GM21717 (cell line): ENCODE results near the gene USP16.
"Not testable (repeated sequence)": the region's sequence is repeated elsewhere in the genome, so short reads cannot be mapped to it uniquely, and the experiment has no call there.

Experiments
- ATAC-seq: cut with Tn5 transposase; IDR thresholded peaks from one replicate; pipeline ENCODE4 v1.9.1; 2021; ENCODE audit warnings: mild to moderate bottlenecking, moderate library complexity; ENCODE audit not compliant: unreplicated experiment

USP16 gene

DNA sequence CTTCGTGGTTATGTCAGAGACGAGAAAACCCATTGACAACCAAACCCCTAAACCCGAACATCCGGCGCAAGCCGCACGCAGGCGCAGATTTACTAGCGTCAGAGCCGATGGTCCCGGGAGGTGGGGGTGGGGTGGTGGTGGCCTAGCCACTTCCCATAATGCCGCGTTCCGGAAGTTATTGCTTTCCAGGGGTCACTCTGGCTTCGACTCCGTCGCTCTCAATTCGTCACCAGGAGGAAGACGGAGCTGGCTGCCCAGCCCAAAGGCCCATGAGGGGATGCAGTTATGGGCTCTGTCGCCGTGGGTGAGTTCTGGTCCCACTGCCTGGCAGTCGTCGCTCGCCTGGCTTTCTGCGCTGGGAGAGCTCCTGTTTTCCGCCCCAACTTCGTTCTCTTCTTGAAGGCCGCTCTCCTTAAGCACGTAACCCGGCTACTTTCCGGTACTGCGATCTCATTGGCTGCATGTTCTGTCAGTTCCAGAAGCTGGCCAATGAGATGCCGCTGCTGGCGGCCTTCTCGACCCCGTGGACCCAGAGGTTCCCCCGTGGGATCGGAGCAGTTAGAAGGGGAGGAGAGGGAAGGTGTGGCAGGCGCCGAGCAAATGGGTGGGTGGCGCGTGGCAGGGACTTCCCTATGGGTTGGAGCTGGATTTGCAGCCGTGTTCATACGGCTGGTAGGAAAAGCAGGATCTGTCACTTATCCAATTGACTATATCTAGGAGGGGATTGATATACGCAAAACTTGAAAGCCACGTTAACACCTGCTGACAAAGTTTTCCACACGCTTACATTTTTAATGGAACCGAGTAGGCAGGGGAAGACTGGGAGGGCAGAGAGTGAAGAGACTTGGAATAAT, at the start of gene USP16:
USP16 (plus strand) TSS at position 195 of the 854 bp plus-strand sequence. CDS start 3,246 bp downstream, outside the sequence.
- ATAC-seq: peak; percentile 95

DNA sequence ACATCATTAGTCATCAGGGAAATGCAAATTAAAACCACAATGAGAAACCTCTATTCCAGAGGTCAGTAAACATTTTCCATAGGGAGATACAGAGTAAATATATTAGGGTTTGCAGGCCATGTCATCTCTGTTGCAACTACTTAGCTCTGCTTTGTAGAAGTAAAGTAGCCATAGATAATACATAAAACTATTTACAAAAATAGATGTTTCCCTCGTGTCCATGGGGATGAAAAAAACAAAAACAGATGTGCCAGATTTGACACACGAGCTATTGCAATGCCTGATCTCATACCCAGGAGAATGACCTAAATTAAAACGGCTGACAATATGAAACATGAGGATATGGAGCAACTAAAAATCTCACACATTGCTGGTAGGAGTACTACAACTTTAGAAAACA, 49.1 kb upstream of the USP16 start:
- ATAC-seq: no peak

DNA sequence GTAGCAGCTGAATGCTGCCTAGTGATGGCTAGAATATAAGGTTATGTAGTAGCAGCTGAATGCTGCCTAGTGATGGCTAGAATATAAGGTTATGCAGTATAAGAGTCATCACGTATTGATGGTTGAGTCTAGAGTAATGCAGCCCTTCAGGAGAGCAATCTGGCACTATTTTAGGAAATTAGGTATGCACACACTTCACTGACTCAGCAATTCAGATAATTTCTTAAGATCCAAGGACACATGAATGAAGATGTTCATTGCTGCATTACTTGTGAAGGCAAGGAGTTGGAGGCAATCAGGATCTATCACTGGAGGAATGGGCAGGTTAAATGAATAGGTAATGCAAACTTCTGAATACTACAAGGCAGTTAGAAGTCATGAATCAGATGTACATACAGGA, 45.4 kb upstream of the USP16 start:
- no peak for ATAC-seq

DNA sequence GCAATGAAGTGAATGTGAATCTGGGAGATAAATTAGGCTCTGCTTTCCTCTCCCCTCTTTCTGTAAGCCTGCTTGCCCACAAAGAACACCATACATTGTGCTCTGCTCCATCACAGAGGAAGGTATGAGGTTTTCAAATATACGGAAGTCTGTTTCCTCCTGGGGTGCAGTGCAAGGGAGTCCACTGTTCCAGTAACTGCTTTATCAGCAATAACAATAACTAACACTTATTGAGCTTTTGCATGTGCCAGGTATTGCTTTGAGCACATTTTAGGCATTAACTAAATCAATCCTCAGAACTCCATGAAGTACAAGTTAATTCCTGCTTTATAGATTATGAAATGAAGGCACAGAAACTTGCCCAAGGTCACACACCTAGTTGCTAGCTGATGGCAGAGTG, 41.8 kb upstream of the USP16 start:
- no peak for ATAC-seq

DNA sequence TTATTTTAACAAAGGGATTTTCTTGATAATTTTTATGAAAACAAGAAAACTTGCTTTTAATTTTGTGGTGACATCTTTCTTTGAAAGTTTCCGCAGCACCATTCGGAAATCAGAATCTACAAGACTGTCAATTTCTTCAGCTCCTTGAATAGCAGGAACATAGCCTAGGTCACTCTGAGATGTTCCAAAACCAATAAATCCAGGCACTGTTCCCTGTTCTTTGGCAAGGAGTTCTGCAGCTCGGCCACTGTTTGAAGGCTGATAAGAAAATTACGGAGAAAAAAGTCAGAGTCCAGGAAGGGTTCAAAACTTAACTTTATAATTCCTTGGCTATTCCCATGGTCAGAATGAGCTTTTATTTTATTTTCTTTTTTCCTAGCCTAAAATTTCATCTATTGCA, 37.8 kb upstream of the USP16 start:
- no peak for ATAC-seq

DNA sequence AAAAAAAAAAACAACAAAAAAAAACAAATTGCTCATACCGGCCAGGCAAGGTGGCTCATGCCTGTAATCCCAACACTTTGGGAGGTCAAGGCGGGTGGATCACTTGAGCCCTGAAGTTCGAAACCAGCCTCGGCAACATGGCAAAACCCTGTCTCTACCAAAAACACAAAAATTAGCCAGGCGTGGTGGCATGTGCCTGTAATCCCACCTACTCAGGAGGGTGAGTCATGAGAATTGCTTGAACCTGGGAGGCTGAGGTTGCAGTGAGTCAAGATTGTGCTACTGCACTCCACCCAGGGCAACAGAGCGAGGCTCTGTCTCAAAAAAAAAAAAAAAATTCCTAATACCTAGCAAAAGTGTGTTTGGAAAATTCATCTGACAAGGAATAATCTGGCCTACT, 36.3 kb upstream of the USP16 start:
- ATAC-seq: not testable (repeated sequence)

DNA sequence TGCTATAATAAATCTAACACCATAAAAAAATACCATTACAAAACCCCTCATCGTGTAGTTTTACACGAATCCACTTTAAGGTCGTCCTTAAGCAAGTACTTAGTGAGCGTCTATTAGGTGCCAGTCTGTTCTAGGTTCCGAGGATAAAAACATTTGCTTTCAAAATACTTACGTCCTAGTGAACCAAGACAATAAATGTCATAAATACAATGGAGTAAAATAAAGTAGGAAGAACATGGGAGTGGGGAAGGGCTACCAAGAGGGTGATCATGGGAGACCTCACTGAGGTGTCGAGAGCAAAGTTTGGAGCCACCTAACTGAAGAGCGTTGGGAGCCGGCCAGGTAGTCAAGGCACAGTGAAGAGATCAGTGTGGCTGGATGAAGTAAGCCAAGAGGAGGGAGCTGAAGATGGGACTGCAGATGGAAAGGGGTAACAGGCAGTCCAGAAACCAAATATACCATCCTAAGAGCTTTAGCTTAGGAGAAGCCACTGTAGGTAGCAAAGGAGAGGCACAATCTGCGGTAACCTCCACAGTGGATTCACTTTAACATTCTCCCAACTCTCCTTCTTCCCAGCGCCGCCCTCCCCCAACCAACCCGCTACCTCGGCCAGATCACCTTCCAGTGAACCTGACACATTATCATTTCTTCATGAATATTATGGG, 32.5 kb upstream of the USP16 start:
- peak; percentile 7 for ATAC-seq

DNA sequence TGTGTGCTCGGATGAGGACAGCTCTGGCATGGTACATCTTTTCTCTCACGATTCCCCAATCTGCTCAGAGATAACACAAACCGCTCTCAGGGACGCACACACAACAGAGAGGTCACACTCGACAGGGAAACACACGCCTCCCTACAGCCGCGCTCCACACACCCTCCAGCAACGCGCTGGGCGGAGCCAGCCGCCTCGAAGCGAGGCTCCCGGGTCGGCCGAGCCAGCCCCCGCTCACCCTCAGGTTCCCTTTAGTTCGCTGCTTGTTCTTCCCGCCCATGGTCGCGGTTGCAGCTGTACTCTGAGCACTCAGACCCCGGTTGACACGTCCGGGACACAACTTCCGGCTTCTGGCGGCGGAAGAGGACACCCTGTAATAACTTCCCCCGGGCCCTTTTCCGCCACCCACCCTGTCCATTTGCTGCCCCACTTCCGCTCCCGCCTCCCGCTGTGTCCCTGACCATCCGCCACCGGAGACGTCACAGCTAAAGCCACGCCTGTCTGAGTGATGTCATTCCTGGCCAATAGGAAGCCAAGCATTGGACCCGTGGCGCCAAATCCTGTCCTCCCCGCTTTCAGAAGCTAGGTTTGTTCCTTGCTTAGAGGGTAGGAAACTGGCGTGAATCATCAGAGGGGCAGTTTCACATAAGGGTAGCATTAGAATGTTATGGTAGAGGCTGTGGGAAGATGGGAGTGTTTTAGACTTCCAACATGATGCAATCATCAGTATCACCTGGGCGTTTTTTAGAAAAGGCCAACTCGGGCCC, 31.8 kb upstream of the USP16 start, which contains the start of gene LTN1:
LTN1 (minus strand) TSS at position 352 of the 767 bp plus-strand sequence; CDS start at position 280, 72 bp downstream.
- peak; percentile 98 for ATAC-seq

DNA sequence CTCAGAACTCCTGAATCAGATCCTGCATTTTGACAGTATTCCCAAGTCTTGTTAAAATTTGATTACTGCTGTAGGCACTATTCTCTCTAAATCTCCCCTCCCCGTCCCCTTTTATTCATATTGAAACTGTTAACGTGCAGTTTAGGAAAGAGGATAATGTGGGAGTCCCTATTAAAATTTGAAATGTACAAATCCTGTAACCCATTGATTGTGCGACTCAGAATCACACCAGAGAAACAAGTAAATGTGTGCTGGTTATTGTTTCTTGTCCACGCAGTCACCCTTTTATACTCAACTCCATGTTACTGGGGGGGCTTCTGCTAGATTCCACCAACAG, 31.2 kb upstream of the USP16 start:
- ATAC-seq: no peak

DNA sequence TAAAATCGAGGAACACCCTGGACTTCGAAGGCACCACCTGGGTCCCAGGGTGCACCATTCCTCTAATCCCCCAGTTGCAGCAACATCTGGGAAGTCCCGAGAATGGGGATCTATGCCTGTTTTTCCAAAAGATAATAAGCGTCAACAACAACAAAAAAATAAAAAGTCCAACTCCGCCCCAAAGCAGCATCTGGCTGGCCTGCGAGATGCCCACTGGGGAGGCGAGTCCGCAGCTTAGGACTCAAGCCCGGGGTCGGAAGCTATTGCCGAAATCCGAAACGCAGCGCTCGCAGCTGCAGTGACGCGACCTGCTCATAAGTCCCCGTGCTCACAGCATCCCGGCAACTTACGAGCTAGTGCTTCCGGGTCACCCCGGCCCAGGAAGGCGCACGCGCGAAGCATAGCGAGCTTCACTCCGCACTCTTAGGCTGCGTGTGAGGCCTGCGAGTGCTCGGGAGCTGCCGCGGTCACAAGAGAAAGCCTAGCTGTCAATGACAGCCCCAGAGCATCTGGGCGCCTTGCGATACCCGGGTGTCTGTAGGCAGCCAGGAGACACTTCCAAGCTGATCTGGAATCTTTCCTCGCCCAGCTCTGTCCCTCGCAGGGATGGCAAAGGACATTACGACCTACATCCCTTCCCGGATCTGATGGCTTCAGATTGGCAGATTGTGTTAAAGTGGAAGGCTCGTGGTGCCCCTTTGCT, 21.9 kb upstream of the USP16 start:
- peak; percentile 96 for ATAC-seq

DNA sequence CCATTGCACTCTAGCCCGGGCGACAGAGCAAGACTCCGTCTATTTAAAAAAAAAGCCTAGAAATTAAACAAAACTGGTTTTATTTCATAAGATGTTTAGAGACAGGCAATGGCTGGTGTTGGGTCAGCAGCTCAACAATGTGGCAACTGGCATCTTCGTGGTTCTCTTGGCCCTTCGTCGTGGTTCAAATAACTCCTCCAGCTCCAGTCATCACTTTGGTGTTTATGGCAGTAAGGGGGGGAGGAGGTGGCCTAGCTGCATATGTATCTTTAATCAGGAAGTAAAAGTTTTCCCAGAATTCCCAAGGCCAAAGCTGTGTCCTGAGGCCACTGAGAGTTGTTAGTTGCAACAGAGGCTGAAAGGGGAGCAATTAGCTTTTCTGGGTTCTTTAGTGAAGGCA, 18.8 kb upstream of the USP16 start:
- no peak for ATAC-seq

DNA sequence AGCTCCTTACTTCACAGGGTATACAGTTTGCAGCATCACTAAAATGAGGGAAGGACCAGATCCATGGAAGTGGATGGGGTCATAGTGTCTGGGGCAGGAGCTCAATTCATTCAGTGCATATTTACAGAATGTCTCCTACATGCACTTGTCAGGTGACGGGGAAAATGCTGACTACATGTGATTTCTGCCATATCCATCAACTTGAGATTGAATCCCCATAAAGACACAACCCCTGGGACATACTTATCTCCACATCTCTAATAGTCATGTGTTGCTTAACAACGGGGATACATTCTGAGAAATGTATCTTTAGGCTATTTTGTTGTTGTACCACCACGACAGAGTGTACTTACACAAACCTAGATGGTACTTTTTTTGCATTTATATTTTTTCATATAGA, 17.3 kb upstream of the USP16 start:
- no peak for ATAC-seq

DNA sequence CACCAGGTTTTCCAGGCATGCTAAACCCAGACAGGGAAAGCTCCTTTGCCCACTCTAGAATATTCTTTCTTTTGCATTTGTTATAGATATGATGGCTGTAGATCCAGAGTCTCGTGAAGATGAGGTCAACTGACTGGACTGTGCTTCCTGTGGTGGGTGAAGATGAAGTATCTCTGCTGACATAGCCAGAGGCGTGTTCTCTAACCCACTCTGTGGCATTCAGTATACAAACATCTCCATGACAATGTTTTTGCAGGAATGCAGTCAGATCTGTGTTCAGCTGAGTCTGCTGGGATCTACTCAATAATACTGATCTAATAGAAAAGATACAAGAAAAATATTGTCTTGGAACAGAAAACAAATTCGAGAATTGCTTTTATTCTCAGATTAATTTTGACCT, 16.7 kb upstream of the USP16 start:
- ATAC-seq: no peak

DNA sequence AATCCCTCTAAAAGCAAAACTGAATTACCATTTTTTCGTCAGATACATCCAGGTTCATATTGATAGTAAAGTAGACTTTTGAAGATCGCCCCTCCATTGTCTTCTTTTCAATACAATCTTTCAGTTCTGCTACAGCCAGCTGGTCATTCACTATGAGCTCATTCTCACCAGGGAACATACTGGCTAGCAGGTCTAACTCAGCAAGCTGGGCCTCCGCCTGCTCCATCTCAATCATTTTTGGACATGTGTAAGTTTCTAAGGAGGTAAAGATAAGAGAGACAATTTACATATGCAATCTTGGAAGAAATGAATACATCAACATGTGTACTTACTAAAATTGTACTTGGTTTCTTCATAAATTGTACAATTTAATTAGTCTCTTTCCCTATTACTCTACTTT, 16.1 kb upstream of the USP16 start:
- no peak for ATAC-seq

DNA sequence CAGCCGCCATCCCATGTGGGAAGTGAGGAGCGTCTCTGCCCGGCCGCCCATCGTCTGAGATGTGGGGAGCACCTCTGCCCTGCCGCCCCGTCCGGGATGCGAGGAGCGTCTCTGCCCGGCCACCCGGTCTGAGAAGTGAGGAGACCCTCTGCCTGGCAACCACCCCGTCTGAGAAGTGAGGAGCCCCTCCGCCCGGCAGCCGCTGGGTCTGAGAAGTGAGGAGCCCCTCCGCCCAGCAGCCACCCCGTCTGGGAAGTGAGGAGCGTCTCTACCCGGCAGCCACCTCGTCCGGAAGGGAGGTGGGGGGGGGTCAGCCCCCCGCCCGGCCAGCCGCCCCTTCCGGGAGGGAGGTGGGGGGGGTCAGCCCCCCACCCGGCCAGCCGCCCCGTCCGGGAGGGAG, 13.2 kb upstream of the USP16 start:
- not testable (repeated sequence) for ATAC-seq

DNA sequence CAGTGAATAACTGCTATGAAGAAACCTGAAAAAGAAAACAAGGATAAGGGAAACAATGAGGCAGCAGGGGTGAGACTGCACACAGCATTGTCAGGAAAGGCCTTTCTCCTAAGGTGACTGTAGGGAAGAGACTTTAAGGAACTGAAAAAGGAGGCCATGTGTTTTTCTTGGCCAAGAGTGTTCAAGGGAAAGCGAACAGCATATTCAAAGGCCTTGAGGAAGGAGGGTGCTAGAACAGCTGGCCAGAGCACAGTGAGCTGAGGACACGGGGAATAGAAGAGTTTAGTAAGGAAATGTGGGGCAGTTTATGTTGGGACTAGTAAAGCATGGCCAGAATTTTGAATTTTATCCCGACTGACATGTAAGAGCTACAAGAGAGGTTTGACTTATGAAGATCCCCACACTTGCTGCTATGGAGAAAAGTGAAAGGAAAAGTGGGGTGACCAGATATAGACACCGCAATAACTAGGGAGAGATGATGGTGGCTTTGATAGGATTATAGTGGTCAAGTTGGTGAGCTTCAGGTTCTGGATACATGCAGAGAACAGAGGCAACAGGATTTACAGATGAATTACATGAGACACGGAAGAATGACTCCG, 6.7 kb upstream of the USP16 start:
- no peak for ATAC-seq

DNA sequence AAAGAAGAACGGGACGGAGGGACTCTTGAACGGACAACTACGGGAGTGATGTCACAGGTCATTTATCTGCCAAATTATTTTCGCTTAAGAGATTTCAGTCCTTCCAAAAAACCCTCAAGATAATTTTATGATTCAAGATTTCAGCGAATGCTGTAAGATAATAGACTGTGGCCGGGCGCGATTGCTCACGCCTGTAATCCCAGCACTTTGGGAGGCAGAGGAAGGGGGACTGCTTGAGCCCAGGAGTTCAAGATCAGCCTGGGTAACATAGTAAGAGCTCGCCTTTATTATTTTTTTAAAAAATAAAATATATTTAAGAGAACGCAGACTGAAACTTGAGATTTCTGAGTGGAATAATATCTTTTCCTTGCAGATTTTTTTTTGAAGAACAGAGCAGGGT, 5.9 kb upstream of the USP16 start:
- no peak for ATAC-seq

DNA sequence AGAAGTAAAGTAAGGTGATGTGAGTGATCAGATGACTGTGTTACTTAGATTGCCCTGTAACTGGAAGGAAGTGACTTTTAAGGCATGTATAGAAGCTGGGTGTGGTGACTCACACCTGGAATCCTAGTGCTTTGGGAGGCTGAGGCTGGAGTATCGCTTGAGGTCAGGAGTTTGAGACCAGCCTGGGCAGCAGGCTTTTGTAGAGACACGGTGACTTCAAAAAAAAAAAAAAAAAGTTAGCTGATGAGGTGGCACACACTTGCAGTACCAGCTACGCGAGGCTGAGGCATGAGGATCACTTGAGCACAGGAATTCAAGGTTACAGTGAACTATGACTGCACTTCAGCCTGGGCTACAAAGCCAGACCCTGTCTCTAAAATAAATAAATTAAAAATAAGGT, 2.3 kb upstream of the USP16 start:
- ATAC-seq: no peak

DNA sequence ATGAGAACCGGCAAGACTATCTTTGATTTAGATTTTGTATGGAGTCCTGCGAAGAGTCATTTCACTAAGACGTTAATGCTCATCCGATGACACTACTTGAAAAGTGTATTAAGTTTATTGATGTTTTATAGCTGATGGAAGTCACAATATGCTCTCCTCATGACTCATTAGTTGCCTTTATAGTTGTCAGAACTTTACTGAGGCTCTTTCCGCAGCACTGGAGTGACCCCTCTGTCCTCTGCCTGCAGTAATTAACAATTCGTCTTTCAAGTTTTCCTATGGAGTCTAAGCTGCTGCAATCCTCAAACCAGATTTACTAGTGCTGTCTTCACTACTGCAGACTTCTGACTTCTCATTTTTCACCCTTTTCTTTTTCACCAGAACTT, 853 bp downstream of the USP16 start:
- no peak for ATAC-seq

DNA sequence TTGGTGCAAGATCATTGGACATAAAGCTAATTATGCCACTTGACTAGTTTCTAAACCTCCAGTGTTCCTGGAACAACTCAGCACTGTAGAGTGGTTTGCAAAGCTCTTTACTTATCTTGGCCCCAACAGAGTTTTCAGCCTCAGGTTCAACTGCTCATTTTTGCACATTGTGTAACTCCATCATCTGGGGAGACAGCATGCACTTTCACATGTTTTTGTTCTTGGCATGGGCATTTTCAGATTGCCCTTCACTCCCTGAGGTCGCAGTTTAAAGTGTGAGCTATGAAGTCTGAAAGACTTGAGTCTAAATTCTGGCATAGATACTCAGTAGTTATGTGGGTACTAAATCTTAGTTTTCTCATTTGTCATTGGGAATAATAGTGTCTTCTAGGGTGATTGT, 5.1 kb downstream of the USP16 start:
- no peak for ATAC-seq

DNA sequence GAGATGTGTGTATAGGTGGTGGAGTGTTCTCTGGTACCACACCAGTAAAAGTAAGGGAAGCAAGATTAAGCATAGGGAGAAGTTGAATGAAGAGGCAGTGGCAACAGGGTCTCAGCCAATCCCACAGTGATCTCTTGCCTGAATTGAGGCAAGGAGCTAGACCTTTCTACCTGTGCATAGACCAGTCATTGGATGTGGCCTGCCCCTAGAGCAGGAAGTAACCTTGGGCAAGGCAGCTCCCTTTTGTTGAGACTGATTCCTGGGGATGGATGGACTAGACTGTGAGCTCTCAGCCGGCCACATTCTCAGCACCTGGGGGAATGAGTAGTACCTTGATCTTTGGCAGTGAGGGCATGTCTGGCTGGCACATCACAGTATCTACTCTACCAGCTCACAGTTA, 6.4 kb downstream of the USP16 start:
- no peak for ATAC-seq
